SK-N-SH (cell line): Measurements from ENCODE around the gene EN2. TPM values are rescaled to one million over a fixed set of nuclear protein-coding genes. Genes with fewer than 3 reads are reported as not detected.

Source experiments
- CTCF ChIA-PET: fragments of 300-600, 350-600 bp; formaldehyde crosslinking; extraction: SDS; loops from one replicate; lab custom pipeline; 2021; lab: Yijun Ruan, JAX
- POLR2A ChIA-PET: fragments of 350-600 bp; sonication (Branson Sonifier 250); formaldehyde crosslinking; extraction: SDS; loops from one replicate; lab custom pipeline; 2020; ENCODE audit warnings: antibody characterized with exemption, inconsistent platforms; lab: Yijun Ruan, JAX
- DNase-seq: peaks from one replicate; pipeline ENCODE4 v3.0.0; 2012
- H2AFZ ChIP-seq: fragments of 200-600 bp; sonication (generic); 2 replicates; pipeline ENCODE4 v1.8.1; 2016; ENCODE audit warnings: antibody characterized with exemption, mild to moderate bottlenecking, low read depth
- H3F3A ChIP-seq: fragments of 200-600 bp; sonication (generic); replicated peaks from 2 replicates; pipeline ENCODE3; 2016; ENCODE audit warnings: antibody characterized with exemption, mild to moderate bottlenecking; ENCODE audit not compliant: insufficient read depth
- H3K27ac ChIP-seq, 2 experiments: fragments of 200-500 bp in 1 of 2; fragments of 200-600 bp in 1 of 2; sonication (Bioruptor generic) in 1 of 2; sonication (generic), shearing (Covaris generic) in 1 of 2; 2 replicates each; pipeline versions ENCODE4 v1.5.1 to v1.6.1; 2014 to 2016; ENCODE audit warnings: low read depth in 2 of 2, inconsistent platforms in 1 of 2, low read length in 1 of 2, mild to moderate bottlenecking in 1 of 2, mixed read lengths in 1 of 2
- H3K27me3 ChIP-seq: fragments of 200-600 bp; sonication (generic), shearing (Covaris generic); 2 replicates; pipeline ENCODE4 v1.6.1; 2016; ENCODE audit warnings: mixed run types; ENCODE audit not compliant: insufficient read depth
- H3K36me3 ChIP-seq, 2 experiments: fragments of 200-500 bp in 1 of 2; fragments of 200-600 bp in 1 of 2; sonication (Bioruptor generic) in 1 of 2; sonication (generic) in 1 of 2; replicated peaks in 1 of 2; 2 replicates each; pipeline versions ENCODE3 to v1.5.1; 2014 to 2016; ENCODE audit warnings: low read length in 1 of 2, mild to moderate bottlenecking in 1 of 2; ENCODE audit not compliant: insufficient read depth in 2 of 2, control insufficient read depth in 1 of 2
- H3K4me1 ChIP-seq, 2 experiments: fragments of 200-500 bp in 1 of 2; fragments of 200-600 bp in 1 of 2; sonication (Bioruptor generic) in 1 of 2; sonication (generic), shearing (Covaris generic) in 1 of 2; 2 replicates each; pipeline versions ENCODE4 v1.5.1 to v1.6.1; 2014 to 2016; ENCODE audit warnings: low read depth in 1 of 2, low read length in 1 of 2, mixed run types in 1 of 2; ENCODE audit not compliant: insufficient read depth in 2 of 2, control insufficient read depth in 1 of 2
- H3K4me2 ChIP-seq: fragments of 200-600 bp; sonication (generic), shearing (Covaris generic); 2 replicates; pipeline ENCODE4 v1.6.1; 2017; ENCODE audit warnings: mixed run types
- H3K4me3 ChIP-seq, 2 experiments: fragments of 200-500 bp in 1 of 2; fragments of 200-600 bp in 1 of 2; sonication (Bioruptor generic) in 1 of 2; sonication (generic), shearing (Covaris generic) in 1 of 2; 2 replicates each; pipeline versions ENCODE4 v1.5.1 to v1.8.1; 2014 to 2016; ENCODE audit warnings: low read depth in 2 of 2, inconsistent platforms in 1 of 2, low read length in 1 of 2, mild to moderate bottlenecking in 1 of 2, mixed read lengths in 1 of 2, moderate library complexity in 1 of 2
- H3K79me2 ChIP-seq: fragments of 200-600 bp; sonication (generic); 2 replicates; pipeline ENCODE4 v1.8.1; 2017; ENCODE audit warnings: mild to moderate bottlenecking; ENCODE audit not compliant: insufficient read depth
- H3K9ac ChIP-seq: fragments of 200-600 bp; sonication (generic); 2 replicates; pipeline ENCODE4 v1.6.1; 2017; ENCODE audit warnings: mixed run types
- H3K9me2 ChIP-seq: fragments of 200-600 bp; sonication (generic); 2 replicates; pipeline ENCODE4 v1.6.1; 2017; ENCODE audit warnings: mixed run types
- H3K9me3 ChIP-seq: fragments of 200-600 bp; sonication (generic); 2 replicates; pipeline ENCODE4 v1.6.1; 2017; ENCODE audit warnings: mixed run types, mild to moderate bottlenecking, moderate library complexity
- H4K20me1 ChIP-seq: fragments of 200-600 bp; sonication (generic); 2 replicates; pipeline ENCODE4 v1.6.1; 2017; ENCODE audit warnings: mild to moderate bottlenecking, mixed run types; ENCODE audit not compliant: insufficient read depth
- CTCF ChIP-seq: fragments of 200-600 bp; sonication (generic); IDR thresholded peaks from 2 replicates; pipeline ENCODE4 v1.6.1; 2017; ENCODE audit warnings: antibody characterized with exemption, mild to moderate bottlenecking, moderate library complexity
- ELF1 ChIP-seq: IDR thresholded peaks from 2 replicates; pipeline ENCODE4 v1.4.0; 2012
- EZH2phosphoT487 ChIP-seq: fragments of 200-600 bp; sonication (generic); IDR thresholded peaks from 2 replicates; pipeline ENCODE4 v1.6.1; 2017; ENCODE audit warnings: low read depth, mixed run types, mild to moderate bottlenecking, antibody characterized with exemption, moderate library complexity, borderline replicate concordance
- FOSL2 ChIP-seq: IDR thresholded peaks from 2 replicates; pipeline ENCODE4 v1.4.0; 2012; ENCODE audit warnings: low read depth, mild to moderate bottlenecking, moderate library complexity, borderline replicate concordance
- GABPA ChIP-seq: IDR thresholded peaks from 2 replicates; pipeline ENCODE4 v1.4.0; 2012; ENCODE audit warnings: low read depth, mild to moderate bottlenecking
- GATA2 ChIP-seq: sonication (generic); formaldehyde crosslinking; IDR thresholded peaks from 2 replicates; pipeline ENCODE4 v1.5.0; 2020; ENCODE audit warnings: mild to moderate bottlenecking, missing genetic modification reagents
- MXI1 ChIP-seq: IDR thresholded peaks from 2 replicates; pipeline ENCODE4 v1.6.1; 2012; ENCODE audit warnings: mild to moderate bottlenecking, low read depth, low read length, improper control_type of control experiment
- NFIC ChIP-seq: IDR thresholded peaks from 2 replicates; pipeline ENCODE4 v1.4.0; 2012; ENCODE audit warnings: borderline replicate concordance
- RXRA ChIP-seq: IDR thresholded peaks from 2 replicates; pipeline ENCODE4 v1.4.0; 2012; ENCODE audit warnings: low read depth, mild to moderate bottlenecking, borderline replicate concordance
- SIN3A ChIP-seq: IDR thresholded peaks from 2 replicates; pipeline ENCODE4 v1.6.1; 2012; ENCODE audit warnings: low read depth, mild to moderate bottlenecking, low read length, moderate library complexity, borderline replicate concordance
- SMC3 ChIP-seq: IDR thresholded peaks from 2 replicates; pipeline ENCODE4 v1.6.1; 2012; ENCODE audit warnings: low read depth, low read length, improper control_type of control experiment
- TAF1 ChIP-seq: IDR thresholded peaks from 2 replicates; pipeline ENCODE4 v1.6.1; 2012; ENCODE audit warnings: low read depth, mild to moderate bottlenecking, low read length, moderate library complexity, borderline replicate concordance
- USF1 ChIP-seq: IDR thresholded peaks from 2 replicates; pipeline ENCODE4 v1.4.0; 2012; ENCODE audit warnings: low read depth, borderline replicate concordance
- YY1 ChIP-seq: IDR thresholded peaks from 2 replicates; pipeline ENCODE4 v1.4.0; 2012; ENCODE audit warnings: low read depth, mild to moderate bottlenecking
- WGBS: methylation state at CpG from one replicate; pipeline ENCODE4 v1.1.6; 2017; ENCODE audit warnings: low lambda C conversion rate; 5-methylcytosine and 5-hydroxymethylcytosine counted together
- polyA plus RNA-seq, 3 experiments: library from polyadenylated mRNA; depleted of rRNA; stranded (reverse); fragments of >200 nt; gene quantifications; 2 replicates each; pipeline ENCODE4 v1.2.3, GENCODE V29; 2012

Gene EN2
- polyA plus RNA-seq, 1 of the 3 experiments (the other 2 are of a cell fraction): 0.02 TPM

GRCh38 chr7:155427411-155428038 is 30.4 kb upstream of the EN2 start:
- Histone ChIP-seq H2AFZ (no peak overlapping the region), H3K27ac (no peak overlapping the region), H3K9me3 (no peaks in the 10 kb centered on the region), H3K27me3 (peaks cover 100% of the 10 kb centered on the region), H3K4me1 (no peaks in the 10 kb centered on the region), H3K79me2 (no peaks in the 10 kb centered on the region), H4K20me1 (no peaks in the 10 kb centered on the region), H3K4me2 (no peak overlapping the region), H3K36me3 (no peaks in the 10 kb centered on the region), H3F3A (no peaks in the 10 kb centered on the region), H3K9me2 (no peaks in the 10 kb centered on the region), H3K4me3 (no peak overlapping the region), H3K9ac (no peak overlapping the region)
- TF ChIP-seq SIN3A (no peak), GABPA (no peak), MXI1 (no peak), RXRA (no peak), GATA2 (CRISPR knock-in tag) (no peak), CTCF (no peak), NFIC (no peak), SMC3 (no peak), EZH2phosphoT487 (no peak), ELF1 (no peak), TAF1 (no peak), FOSL2 (no peak), USF1 (no peak)
- ChIA-PET POLR2A (no interaction called here), CTCF (interaction anchor here (0.7 to 1.6 kb wide), 5 partner anchors 11 to 83 kb away, joined by 3 to 5 read pairs (median 3); no protein-coding TSS in a partner anchor)
- 24% methylated on average over 19 of the region's 20 CpGs for WGBS
- DNase-seq: no peak

- Histone ChIP-seq H3K9me3 (no peaks in the 10 kb centered on the region), H3K4me1 (no peaks in the 10 kb centered on the region), H3K9ac (no peak overlapping the region), H3F3A (no peaks in the 10 kb centered on the region), H4K20me1 (no peaks in the 10 kb centered on the region), H3K79me2 (no peaks in the 10 kb centered on the region), H2AFZ (no peak overlapping the region), H3K4me2 (no peak overlapping the region), H3K27me3 (peaks cover 98% of the 10 kb centered on the region), H3K36me3 (no peaks in the 10 kb centered on the region), H3K27ac (no peak overlapping the region), H3K9me2 (no peaks in the 10 kb centered on the region), H3K4me3 (no peak overlapping the region)
- DNase-seq: no peak
- WGBS: 22% methylated on average over 12 of the region's 14 CpGs
- TF ChIP-seq YY1: no peak
- CTCF ChIA-PET: interaction anchor here (1.0 to 1.7 kb wide), 3 partner anchors 10 to 16 kb away, joined by 3 to 4 read pairs (median 3); no protein-coding TSS in a partner anchor
- POLR2A ChIA-PET: no interaction called here
These were observed 29.6 kb upstream of the EN2 start for GRCh38 chr7:155428171-155428834.
